GM12874 (cell line): ENCODE results near the gene HABP2.

ENCODE experiments used
- TF ChIP-seq, protein P1 (sequence below): IDR thresholded peaks from 2 replicates; pipeline ENCODE4 v1.5.1; 2011; ENCODE audit warnings: low read depth, mild to moderate bottlenecking, control low read depth, low read length, moderate library complexity; ENCODE audit not compliant: insufficient read depth

The HABP2 gene

GRCh38 chr10:113583571-113583970 lies 30.7 kb downstream of the HABP2 start:
- TF ChIP-seq, protein P1, sequence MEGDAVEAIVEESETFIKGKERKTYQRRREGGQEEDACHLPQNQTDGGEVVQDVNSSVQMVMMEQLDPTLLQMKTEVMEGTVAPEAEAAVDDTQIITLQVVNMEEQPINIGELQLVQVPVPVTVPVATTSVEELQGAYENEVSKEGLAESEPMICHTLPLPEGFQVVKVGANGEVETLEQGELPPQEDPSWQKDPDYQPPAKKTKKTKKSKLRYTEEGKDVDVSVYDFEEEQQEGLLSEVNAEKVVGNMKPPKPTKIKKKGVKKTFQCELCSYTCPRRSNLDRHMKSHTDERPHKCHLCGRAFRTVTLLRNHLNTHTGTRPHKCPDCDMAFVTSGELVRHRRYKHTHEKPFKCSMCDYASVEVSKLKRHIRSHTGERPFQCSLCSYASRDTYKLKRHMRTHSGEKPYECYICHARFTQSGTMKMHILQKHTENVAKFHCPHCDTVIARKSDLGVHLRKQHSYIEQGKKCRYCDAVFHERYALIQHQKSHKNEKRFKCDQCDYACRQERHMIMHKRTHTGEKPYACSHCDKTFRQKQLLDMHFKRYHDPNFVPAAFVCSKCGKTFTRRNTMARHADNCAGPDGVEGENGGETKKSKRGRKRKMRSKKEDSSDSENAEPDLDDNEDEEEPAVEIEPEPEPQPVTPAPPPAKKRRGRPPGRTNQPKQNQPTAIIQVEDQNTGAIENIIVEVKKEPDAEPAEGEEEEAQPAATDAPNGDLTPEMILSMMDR = no peak

DNA sequence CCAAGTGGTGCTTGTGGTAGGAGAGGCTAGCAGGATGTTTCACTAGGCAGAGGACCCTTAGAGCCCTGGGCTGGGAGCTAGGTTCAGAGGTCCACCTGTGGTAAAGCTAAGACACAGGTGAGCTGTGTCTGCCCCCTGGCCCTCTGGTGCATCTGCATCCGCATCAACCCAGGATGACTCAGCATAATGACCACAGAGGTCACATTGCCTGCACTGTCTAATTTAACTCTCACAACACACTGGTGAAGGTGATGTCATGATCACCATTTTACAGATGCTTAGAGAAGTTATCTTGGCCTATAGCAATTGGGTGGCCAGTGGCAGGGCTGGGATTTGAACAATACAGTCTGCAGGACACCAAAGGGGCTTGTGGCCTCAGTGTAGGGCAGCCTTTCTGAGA lies 33.1 kb downstream of the HABP2 start:
- TF ChIP-seq, protein P1 = no peak

DNA sequence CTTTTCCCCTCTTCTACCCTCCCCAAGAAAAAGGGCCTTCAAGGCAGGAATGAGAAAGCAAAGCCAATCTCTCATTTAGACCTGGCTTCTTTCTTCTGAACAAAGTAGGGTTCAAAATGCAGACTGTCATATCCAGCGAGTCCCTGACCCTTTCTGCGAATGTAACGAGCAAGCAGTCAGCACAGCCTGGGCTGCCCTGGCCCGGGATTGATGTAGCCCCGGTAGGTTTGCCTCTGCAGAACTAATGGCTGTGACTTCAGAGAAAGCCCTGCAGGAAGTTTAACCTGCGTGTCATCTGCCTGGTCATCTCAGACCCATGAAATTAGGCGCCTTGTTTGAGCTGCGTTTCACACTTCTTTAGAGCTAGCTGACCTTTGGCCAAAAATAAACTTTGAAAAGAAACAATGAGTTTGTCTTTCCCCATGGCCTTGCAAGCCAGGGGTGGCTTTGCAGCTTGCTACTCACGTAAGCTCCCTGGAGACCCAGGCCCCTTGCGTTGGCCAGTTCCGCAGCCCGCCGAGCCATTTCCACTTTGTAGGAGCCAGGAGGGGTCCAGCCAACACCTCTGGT lies 36.4 kb downstream of the HABP2 start:
- TF ChIP-seq, protein P1 = no peak

DNA sequence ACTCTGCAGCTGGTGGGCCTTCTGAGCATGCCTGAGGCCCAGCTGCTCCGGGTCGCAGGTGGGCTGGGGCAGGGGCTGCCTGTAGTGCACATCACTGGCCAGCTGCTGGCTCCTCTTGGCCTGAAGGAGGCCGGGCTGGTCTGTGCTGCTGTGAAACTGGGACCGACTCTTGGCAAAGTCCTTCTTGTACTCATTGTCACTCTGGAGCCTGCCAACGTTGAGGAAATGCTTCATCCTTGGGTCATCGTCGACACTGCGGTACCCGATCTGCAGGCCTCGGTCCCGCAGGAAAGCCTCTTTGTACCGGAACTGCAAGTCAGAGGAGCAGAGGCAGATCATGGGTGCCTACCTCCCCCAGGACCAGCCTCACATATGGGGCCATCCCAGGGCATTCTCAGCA lies 37.7 kb downstream of the HABP2 start:
- TF ChIP-seq, protein P1 = no peak

DNA sequence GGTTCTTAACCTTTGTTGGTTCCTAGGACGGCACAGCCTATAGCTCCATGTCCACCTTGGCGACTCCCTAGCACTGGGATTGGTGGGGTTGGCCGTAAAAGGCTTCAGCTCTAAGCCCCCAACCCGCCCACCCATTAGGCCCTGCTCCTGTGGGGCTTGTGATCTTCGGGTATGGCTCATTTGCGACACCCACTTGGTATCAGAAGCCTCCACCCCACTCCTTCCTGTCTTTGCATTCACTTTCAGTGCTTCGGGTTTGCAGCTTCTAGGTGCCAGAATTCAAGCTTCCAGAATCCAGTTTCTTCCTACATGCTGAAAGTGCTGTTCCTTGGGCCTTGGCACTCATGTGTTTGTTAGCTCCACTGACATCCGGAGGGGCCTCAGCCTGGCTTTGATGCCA lies 39.5 kb downstream of the HABP2 start:
- TF ChIP-seq, protein P1 = no peak

GRCh38 chr10:113594652-113595051 lies 41.8 kb downstream of the HABP2 start:
- TF ChIP-seq, protein P1 = no peak

DNA sequence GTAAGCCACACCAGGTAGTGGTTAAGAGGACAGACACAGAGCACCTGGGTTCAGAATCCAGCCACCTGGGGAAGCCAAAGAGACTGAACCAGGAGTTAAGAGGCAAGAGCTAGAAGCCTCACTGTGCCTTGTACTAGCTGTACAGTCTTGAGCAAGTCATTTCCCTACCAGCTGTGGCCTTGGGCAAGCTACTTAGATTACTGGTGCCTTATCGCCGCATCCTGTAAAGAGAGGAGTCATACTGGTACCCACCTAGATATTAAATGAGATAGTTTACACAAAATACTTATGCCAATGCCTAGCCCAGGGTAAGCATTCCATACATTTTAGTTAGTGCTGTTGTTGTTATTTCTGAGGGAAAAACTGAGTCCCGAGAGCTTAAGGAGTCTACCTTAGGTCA lies 47.7 kb downstream of the HABP2 start:
- TF ChIP-seq, protein P1 = no peak
